ENCODE measurements around the gene NABP1.

The NABP1 gene

GRCh38 chr2:191710411-191710900 is 32.5 kb downstream of the NABP1 start:
- H3K4me3 ChIP-seq (ENCODE audit: low read depth, low read length): no peak overlapping the region
- POLR2A ChIA-PET: interaction anchor here (0.9 kb wide), 1 partner anchor 691 kb away, joined by 3 read pairs; no protein-coding TSS in a partner anchor
- DNase-seq (ENCODE audit: low read depth, low spot score): peak; percentile 33
- no peak for TF ChIP-seq CTCF (IDR thresholded peaks at IDR 0.05; ENCODE audit: insufficient read depth, low read length, missing control alignments)
- CTCF ChIA-PET: interaction anchor here (0.9 kb wide), 1 partner anchor 19 kb away, joined by 4 read pairs; no protein-coding TSS in a partner anchor

- TF ChIP-seq CTCF (IDR thresholded peaks at IDR 0.05; ENCODE audit: insufficient read depth, low read length, missing control alignments): no peak
- DNase-seq (ENCODE audit: low read depth, low spot score): no peak
- H3K4me3 ChIP-seq (ENCODE audit: low read depth, low read length): no peak overlapping the region
- POLR2A ChIA-PET: no interaction called here
- CTCF ChIA-PET: interaction anchor here (0.8 to 1.1 kb wide), 4 partner anchors 10 to 451 kb away, joined by 3 to 5 read pairs (median 4); no protein-coding TSS in a partner anchor
Measured at GRCh38 chr2:191711621-191712020, 33.7 kb downstream of the NABP1 start.

- ChIA-PET POLR2A (no interaction called here), CTCF (no interaction called here)
- DNase-seq (ENCODE audit: low read depth, low spot score): no peak
- H3K4me3 ChIP-seq (ENCODE audit: low read depth, low read length): no peak overlapping the region
- no peak for TF ChIP-seq CTCF (IDR thresholded peaks at IDR 0.05; ENCODE audit: insufficient read depth, low read length, missing control alignments)
Measured at GRCh38 chr2:191713837-191714236, 35.9 kb downstream of the NABP1 start.

GRCh38 chr2:191714925-191715324 is 37.0 kb downstream of the NABP1 start:
- TF ChIP-seq CTCF (IDR thresholded peaks at IDR 0.05; ENCODE audit: insufficient read depth, low read length, missing control alignments): no peak
- no peak overlapping the region for H3K4me3 ChIP-seq (ENCODE audit: low read depth, low read length)
- DNase-seq (ENCODE audit: low read depth, low spot score): no peak
- CTCF ChIA-PET: interaction anchor here (0.8 to 1.3 kb wide), 3 partner anchors 8 to 148 kb away, joined by 3 read pairs; no protein-coding TSS in a partner anchor
- POLR2A ChIA-PET: no interaction called here

- DNase-seq (ENCODE audit: low read depth, low spot score): no peak
- POLR2A ChIA-PET: no interaction called here
- CTCF ChIA-PET: interaction anchor here (0.8 to 1.3 kb wide), 4 partner anchors 9 to 447 kb away, joined by 3 to 5 read pairs (median 3); no protein-coding TSS in a partner anchor
- TF ChIP-seq CTCF (IDR thresholded peaks at IDR 0.05; ENCODE audit: insufficient read depth, low read length, missing control alignments): no peak
- no peak overlapping the region for H3K4me3 ChIP-seq (ENCODE audit: low read depth, low read length)
Measured at GRCh38 chr2:191715471-191715870, 37.5 kb downstream of the NABP1 start.

- ChIA-PET CTCF (interaction anchor here (1.4 kb wide), 1 partner anchor 39 kb away, joined by 3 read pairs; no protein-coding TSS in a partner anchor), POLR2A (no interaction called here)
- DNase-seq (ENCODE audit: low read depth, low spot score): no peak
- no peak for TF ChIP-seq CTCF (IDR thresholded peaks at IDR 0.05; ENCODE audit: insufficient read depth, low read length, missing control alignments)
- H3K4me3 ChIP-seq (ENCODE audit: low read depth, low read length): no peak overlapping the region
Measured at GRCh38 chr2:191719261-191719660, 41.3 kb downstream of the NABP1 start.
